Activated naive CD8-positive, alpha-beta T cell treated with anti-CD3 and anti-CD28 coated beads for 36 hours (primary cell): ENCODE data around the gene SLC27A6. TPM values are rescaled to one million over a fixed set of nuclear protein-coding genes. Genes with fewer than 3 reads are reported as not detected.
"Not testable (repeated sequence)": the region's sequence is repeated elsewhere in the genome, so short reads cannot be mapped to it uniquely, and the experiment has no call there.

Experiments used
- DNase-seq: peaks from one replicate; pipeline ENCODE4 v3.0.0; 2021
- H3K27ac Mint-ChIP-seq: one replicate; pipeline ENCODE4 v1.8.0; 2022; ENCODE audit warnings: mild to moderate bottlenecking, moderate library complexity, mixed read lengths
- H3K27me3 Mint-ChIP-seq: one replicate; pipeline ENCODE4 v1.8.0; 2022; ENCODE audit warnings: mild to moderate bottlenecking, mixed read lengths
- H3K36me3 Mint-ChIP-seq: one replicate; pipeline ENCODE4 v1.8.0; 2021; ENCODE audit warnings: mild to moderate bottlenecking, mixed read lengths
- H3K4me1 Mint-ChIP-seq: one replicate; pipeline ENCODE4 v1.8.0; 2021; ENCODE audit warnings: mixed read lengths
- H3K4me3 Mint-ChIP-seq: one replicate; pipeline ENCODE4 v1.8.0; 2022; ENCODE audit warnings: mild to moderate bottlenecking, moderate library complexity, mixed read lengths
- H3K9me3 Mint-ChIP-seq: one replicate; pipeline ENCODE4 v1.8.0; 2022; ENCODE audit warnings: mixed read lengths
- total RNA-seq, 2 experiments: library from RNA; stranded (reverse); gene quantifications; one replicate each; pipeline ENCODE4 v1.2.3, GENCODE V29; 2021

The SLC27A6 gene
- total RNA-seq, 2 experiments from 2014 or later, result not detected

- no peak for DNase-seq
- no peak overlapping the region for H3K4me3 Mint-ChIP-seq
- H3K27ac Mint-ChIP-seq, result no peak overlapping the region
- H3K4me1 Mint-ChIP-seq, result no peaks in the 10 kb centered on the region
- no peaks in the 10 kb centered on the region for H3K9me3 Mint-ChIP-seq
- peaks cover 4% of the 10 kb centered on the region for H3K27me3 Mint-ChIP-seq
- H3K36me3 Mint-ChIP-seq, result no peaks in the 10 kb centered on the region
These were observed 62.0 kb downstream of the SLC27A6 start for GRCh38 chr5:129027260-129027659.

GRCh38 chr5:129031886-129032683, 66.8 kb downstream of the SLC27A6 start:
- Mint-ChIP-seq H3K27me3 (peaks cover 27% of the 10 kb centered on the region), H3K36me3 (no peaks in the 10 kb centered on the region), H3K4me3 (no peak overlapping the region), H3K9me3 (no peaks in the 10 kb centered on the region), H3K4me1 (no peaks in the 10 kb centered on the region), H3K27ac (no peak overlapping the region)
- no peak for DNase-seq

- not testable (repeated sequence) for H3K4me3 Mint-ChIP-seq
These were observed 71.0 kb downstream of the SLC27A6 start for GRCh38 chr5:129036257-129036656.

GRCh38 chr5:129041196-129041881, 76.1 kb downstream of the SLC27A6 start:
- Mint-ChIP-seq H3K27me3 (peaks cover under 1% of the 10 kb centered on the region), H3K27ac (no peak overlapping the region), H3K4me3 (no peak overlapping the region), H3K4me1 (no peaks in the 10 kb centered on the region), H3K36me3 (no peaks in the 10 kb centered on the region), H3K9me3 (peaks cover 17% of the 10 kb centered on the region)
- DNase-seq, result no peak

More at GRCh38 chr5:129036257-129036656, 71.0 kb downstream of the SLC27A6 start:
- peaks cover 22% of the 10 kb centered on the region for H3K27me3 Mint-ChIP-seq
- H3K4me1 Mint-ChIP-seq, DNase-seq, H3K27ac Mint-ChIP-seq, H3K36me3 Mint-ChIP-seq, H3K9me3 Mint-ChIP-seq: not testable (repeated sequence)

GRCh38 chr5:129042306-129042705, 77.0 kb downstream of the SLC27A6 start:
- no peaks in the 10 kb centered on the region for H3K4me1 Mint-ChIP-seq
- no peaks in the 10 kb centered on the region for H3K27me3 Mint-ChIP-seq
- H3K36me3 Mint-ChIP-seq, result no peaks in the 10 kb centered on the region
- H3K4me3 Mint-ChIP-seq, result no peak overlapping the region
- peaks cover 17% of the 10 kb centered on the region for H3K9me3 Mint-ChIP-seq
- DNase-seq, result no peak
- no peak overlapping the region for H3K27ac Mint-ChIP-seq

- Mint-ChIP-seq H3K9me3 (peaks cover 17% of the 10 kb centered on the region), H3K27ac (no peak overlapping the region), H3K4me1 (no peaks in the 10 kb centered on the region), H3K36me3 (no peaks in the 10 kb centered on the region), H3K27me3 (no peaks in the 10 kb centered on the region), H3K4me3 (no peak overlapping the region)
- no peak for DNase-seq
These were observed 78.6 kb downstream of the SLC27A6 start for GRCh38 chr5:129043894-129044293.

- no peak overlapping the region for H3K27ac Mint-ChIP-seq
- peaks cover 17% of the 10 kb centered on the region for H3K9me3 Mint-ChIP-seq
- H3K4me3 Mint-ChIP-seq, result no peak overlapping the region
- DNase-seq, result no peak
- no peaks in the 10 kb centered on the region for H3K36me3 Mint-ChIP-seq
- no peaks in the 10 kb centered on the region for H3K4me1 Mint-ChIP-seq
- H3K27me3 Mint-ChIP-seq, result no peaks in the 10 kb centered on the region
These were observed 80.9 kb downstream of the SLC27A6 start for GRCh38 chr5:129046151-129046550.

GRCh38 chr5:129048509-129048908, 83.2 kb downstream of the SLC27A6 start:
- H3K27ac Mint-ChIP-seq, result no peak overlapping the region
- no peaks in the 10 kb centered on the region for H3K4me1 Mint-ChIP-seq
- H3K4me3 Mint-ChIP-seq, result no peak overlapping the region
- no peaks in the 10 kb centered on the region for H3K36me3 Mint-ChIP-seq
- no peaks in the 10 kb centered on the region for H3K27me3 Mint-ChIP-seq
- no peak for DNase-seq
- peaks cover 17% of the 10 kb centered on the region for H3K9me3 Mint-ChIP-seq

GRCh38 chr5:129049126-129049799, 84.0 kb downstream of the SLC27A6 start:
- no peak overlapping the region for H3K4me3 Mint-ChIP-seq
- no peaks in the 10 kb centered on the region for H3K4me1 Mint-ChIP-seq
- H3K27ac Mint-ChIP-seq, result no peak overlapping the region
- peaks cover under 1% of the 10 kb centered on the region for H3K27me3 Mint-ChIP-seq
- no peak for DNase-seq
- H3K36me3 Mint-ChIP-seq, result no peaks in the 10 kb centered on the region
- H3K9me3 Mint-ChIP-seq, result peaks cover 12% of the 10 kb centered on the region

GRCh38 chr5:129051283-129051682, 86.0 kb downstream of the SLC27A6 start:
- no peaks in the 10 kb centered on the region for H3K36me3 Mint-ChIP-seq
- no peaks in the 10 kb centered on the region for H3K9me3 Mint-ChIP-seq
- H3K4me1 Mint-ChIP-seq, result no peaks in the 10 kb centered on the region
- H3K27ac Mint-ChIP-seq, result no peak overlapping the region
- H3K27me3 Mint-ChIP-seq, result peaks cover 11% of the 10 kb centered on the region
- no peak overlapping the region for H3K4me3 Mint-ChIP-seq
- no peak for DNase-seq

GRCh38 chr5:129053438-129053837, 88.2 kb downstream of the SLC27A6 start:
- Mint-ChIP-seq H3K4me3 (no peak overlapping the region), H3K4me1 (no peaks in the 10 kb centered on the region), H3K9me3 (no peaks in the 10 kb centered on the region), H3K27me3 (peaks cover 16% of the 10 kb centered on the region), H3K27ac (no peak overlapping the region), H3K36me3 (no peaks in the 10 kb centered on the region)
- DNase-seq, result no peak

- DNase-seq, result no peak
- no peaks in the 10 kb centered on the region for H3K9me3 Mint-ChIP-seq
- no peaks in the 10 kb centered on the region for H3K36me3 Mint-ChIP-seq
- no peak overlapping the region for H3K4me3 Mint-ChIP-seq
- H3K4me1 Mint-ChIP-seq, result no peaks in the 10 kb centered on the region
- peaks cover 16% of the 10 kb centered on the region for H3K27me3 Mint-ChIP-seq
- no peak overlapping the region for H3K27ac Mint-ChIP-seq
These were observed 92.0 kb downstream of the SLC27A6 start for GRCh38 chr5:129057329-129057728.

- H3K9me3 Mint-ChIP-seq, result no peaks in the 10 kb centered on the region
- no peak overlapping the region for H3K4me3 Mint-ChIP-seq
- no peaks in the 10 kb centered on the region for H3K4me1 Mint-ChIP-seq
- no peaks in the 10 kb centered on the region for H3K36me3 Mint-ChIP-seq
- no peak overlapping the region for H3K27ac Mint-ChIP-seq
- H3K27me3 Mint-ChIP-seq, result peaks cover under 1% of the 10 kb centered on the region
- DNase-seq, result no peak
These were observed 96.6 kb downstream of the SLC27A6 start for GRCh38 chr5:129061849-129062248.

GRCh38 chr5:129063483-129064113, 98.3 kb downstream of the SLC27A6 start:
- DNase-seq, result no peak
- H3K36me3 Mint-ChIP-seq, result no peaks in the 10 kb centered on the region
- no peaks in the 10 kb centered on the region for H3K9me3 Mint-ChIP-seq
- H3K27ac Mint-ChIP-seq, result no peak overlapping the region
- no peak overlapping the region for H3K4me3 Mint-ChIP-seq
- no peaks in the 10 kb centered on the region for H3K27me3 Mint-ChIP-seq
- H3K4me1 Mint-ChIP-seq, result no peaks in the 10 kb centered on the region

- no peaks in the 10 kb centered on the region for H3K4me1 Mint-ChIP-seq
- no peaks in the 10 kb centered on the region for H3K36me3 Mint-ChIP-seq
- DNase-seq, result no peak
- H3K27ac Mint-ChIP-seq, result no peak overlapping the region
- H3K27me3 Mint-ChIP-seq, result no peaks in the 10 kb centered on the region
- no peaks in the 10 kb centered on the region for H3K9me3 Mint-ChIP-seq
- H3K4me3 Mint-ChIP-seq, result no peak overlapping the region
These were observed 100.4 kb downstream of the SLC27A6 start for GRCh38 chr5:129065721-129066120.
